GM12878 (cell line): ENCODE measurements around the gene PDK1. TPM values are rescaled to one million over a fixed set of nuclear protein-coding genes. Genes with fewer than 3 reads are reported as not detected.

Experiments
- ATAC-seq: fragments of 200-7000 bp; cut with Tn5 transposase; 3 replicates; pipeline ENCODE4 v1.9.1; 2020; ENCODE audit warnings: mild to moderate bottlenecking, moderate library complexity
- BruUV-seq: library from RNA; stranded (reverse); fragments of 400-500 nt; replicated peaks from 2 replicates; lab custom pipeline; 2021; lab: Mats Ljungman, UMichigan
- CTCF ChIA-PET: fragments of 300-600 bp; sonication (Branson Sonifier 250); formaldehyde crosslinking; extraction: SDS; loops from one replicate; lab custom pipeline; 2021; ENCODE audit warnings: inconsistent platforms; lab: Yijun Ruan, JAX
- POLR2A ChIA-PET: fragments of 350-600 bp; formaldehyde crosslinking; extraction: SDS; loops from one replicate; lab custom pipeline; 2021; ENCODE audit warnings: inconsistent platforms; lab: Charles Lee
- RAD21 ChIA-PET: fragments of 300-600 bp; sonication (Branson Sonifier 250); formaldehyde crosslinking; loops from one replicate; lab custom pipeline; 2023; ENCODE audit warnings: antibody characterized with exemption; ENCODE audit not compliant: unreplicated experiment; lab: Charles Lee
- SMC1A ChIA-PET: fragments of 300-600 bp; sonication (Branson Sonifier 250); formaldehyde crosslinking; loops from one replicate; lab custom pipeline; 2023; ENCODE audit not compliant: unreplicated experiment, uncharacterized antibody; lab: Charles Lee
- DNase-seq: peaks from one replicate; pipeline ENCODE4 v3.0.0-alpha.2; 2011; ENCODE audit warnings: low read depth, low spot score
- FAIRE-seq: peaks from 3 replicates; lab custom pipeline; 2011; peaks lifted over from hg19 to GRCh38; lab: Jason Lieb, UNC
- H2AFZ ChIP-seq: 2 replicates; pipeline ENCODE4 v1.6.0; 2011; ENCODE audit warnings: low read depth, low read length, control low read depth; ENCODE audit not compliant: control insufficient read depth
- H3K27ac ChIP-seq: 2 replicates; pipeline ENCODE4 v1.5.1; 2011; ENCODE audit warnings: control low read depth; ENCODE audit not compliant: control insufficient read depth, insufficient read depth
- H3K27me3 ChIP-seq, 2 experiments: replicated peaks in 1 of 2; 2 replicates each; pipeline versions ENCODE4 v1.6.0 to v1.6.1; 2011; ENCODE audit warnings: low read length in 1 of 2; ENCODE audit not compliant: control insufficient read depth in 2 of 2, insufficient read depth in 2 of 2
- H3K36me3 ChIP-seq, 2 experiments: 2 replicates each; pipeline ENCODE4 v1.5.1; 2011; ENCODE audit warnings: low read length in 1 of 2; ENCODE audit not compliant: control insufficient read depth in 2 of 2, insufficient read depth in 2 of 2
- H3K4me1 ChIP-seq: 2 replicates; pipeline ENCODE4 v1.6.1; 2011; ENCODE audit warnings: mild to moderate bottlenecking, low read length, moderate library complexity, mixed read lengths; ENCODE audit not compliant: control insufficient read depth, insufficient read depth
- H3K4me2 ChIP-seq: 2 replicates; pipeline ENCODE4 v1.6.0; 2011; ENCODE audit warnings: control low read depth; ENCODE audit not compliant: control insufficient read depth, insufficient read depth
- H3K4me3 ChIP-seq: fragments of 200-600 bp; sonication (generic); 2 replicates; pipeline ENCODE4 v1.5.1; 2016
- H3K79me2 ChIP-seq: 2 replicates; pipeline ENCODE4 v1.6.0; 2011; ENCODE audit warnings: low read length; ENCODE audit not compliant: control insufficient read depth, insufficient read depth
- H3K9ac ChIP-seq: 2 replicates; pipeline ENCODE4 v1.8.0; 2011; ENCODE audit warnings: low read length, control low read depth, mixed read lengths; ENCODE audit not compliant: control insufficient read depth, insufficient read depth
- H3K9me3 ChIP-seq: replicated peaks from 3 replicates; pipeline ENCODE4 v1.5.1; 2011; ENCODE audit warnings: mild to moderate bottlenecking, low read length; ENCODE audit not compliant: control insufficient read depth, insufficient read depth
- H4K20me1 ChIP-seq: 2 replicates; pipeline ENCODE4 v1.6.0; 2011; ENCODE audit not compliant: control insufficient read depth, insufficient read depth
- ASH2L ChIP-seq: fragments of 300-600, 200-600 bp; sonication (generic); IDR thresholded peaks from 2 replicates; pipeline ENCODE4 v1.6.1; 2017; ENCODE audit warnings: low read depth, mild to moderate bottlenecking, borderline replicate concordance
- BCL3 ChIP-seq: IDR thresholded peaks from 2 replicates; pipeline ENCODE4 v1.6.1; 2011; ENCODE audit warnings: borderline replicate concordance, low read depth, mild to moderate bottlenecking, moderate library complexity, low read length; ENCODE audit not compliant: insufficient read depth, poor library complexity, severe bottlenecking
- CREM ChIP-seq: IDR thresholded peaks from 2 replicates; pipeline ENCODE4 v1.6.1; 2014; ENCODE audit warnings: antibody characterized with exemption, low read depth
- CTCF ChIP-seq, 3 experiments: IDR thresholded peaks in 2 of 3; conservative IDR thresholded peaks in 1 of 3; 2 replicates each; pipeline ENCODE4 v1.5.1; 2011; ENCODE audit warnings: low read depth in 3 of 3, low read length in 3 of 3, mild to moderate bottlenecking in 3 of 3, control low read depth in 2 of 3, moderate library complexity in 2 of 3, inconsistent platforms in 1 of 3, mixed read lengths in 1 of 3; ENCODE audit not compliant: control insufficient read depth in 2 of 3, insufficient read depth in 1 of 3; ENCODE audit errors: extremely low read depth in 1 of 3
- EED ChIP-seq: sonication (generic); IDR thresholded peaks from 2 replicates; pipeline ENCODE4 v1.6.1; 2016; ENCODE audit warnings: antibody characterized with exemption, low read depth
- MTA3 ChIP-seq: IDR thresholded peaks from 2 replicates; pipeline ENCODE4 v1.6.1; 2012; ENCODE audit warnings: low read length, inconsistent platforms, borderline replicate concordance
- RUNX3 ChIP-seq: IDR thresholded peaks from 2 replicates; pipeline ENCODE4 v1.6.1; 2012; ENCODE audit warnings: low read length, inconsistent platforms
- SIN3A ChIP-seq: IDR thresholded peaks from 2 replicates; pipeline ENCODE4 v1.6.1; 2012; ENCODE audit warnings: low read depth, low read length, improper control_type of control experiment
- ZBTB4 ChIP-seq: fragments of 450-650 bp; formaldehyde crosslinking; IDR thresholded peaks from 2 replicates; pipeline ENCODE4 v1.4.0; 2022; ENCODE audit warnings: mild to moderate bottlenecking, moderate library complexity
- ZNF592 ChIP-seq: fragments of 450-650 bp; IDR thresholded peaks from 2 replicates; pipeline ENCODE4 v1.6.1; 2017; ENCODE audit warnings: mild to moderate bottlenecking, moderate library complexity
- in situ Hi-C: fragments of 300-500 bp; cut with MboI; formaldehyde crosslinking; loops from 9 replicates; pipeline ENCODE4 v1.14.3; 2018; ENCODE audit warnings: mixed read lengths
- intact Hi-C: fragments of 100-400 bp; cut with micrococcal nuclease; formaldehyde crosslinking; loops from one replicate; pipeline ENCODE4 v1.14.2; 2022; ENCODE audit not compliant: unreplicated experiment
- polyA plus RNA-seq, 11 experiments: library from polyadenylated mRNA; depleted of rRNA in 4 of 11; unstranded in 6 of 11; stranded (reverse) in 5 of 11; fragments of >200 nt; fragmentation: Nextera tagmentation in 4 of 11; fragmentation: Illumina TruSeq in 1 of 11; extraction: Ambion mirVana in 4 of 11; extraction: Trizol in 1 of 11; gene quantifications; 1 replicate in 1 of 11; 2 replicates in 10 of 11; pipeline versions ENCODE4 v1.2.1 to v1.2.3, GENCODE V29; 2011 to 2016; ENCODE audit warnings: inconsistent platforms in 2 of 11, missing spikeins in 2 of 11, low read depth in 1 of 11
- total RNA-seq, 4 experiments: library from RNA; depleted of rRNA in 3 of 4; stranded (reverse); fragments of >200 nt in 3 of 4; fragmentation: Illumina TruSeq in 1 of 4; extraction: Trizol in 1 of 4; gene quantifications; 2 replicates each; pipeline versions ENCODE4 v1.2.1 to v1.2.3, GENCODE V29; 2013 to 2021

Gene PDK1
- total and polyA plus RNA-seq, 10 of the 15 experiments (the other 5 are each of a cell fraction or from before 2014, with no cell fraction given): 5.3 to 128 (median 17.1) TPM

GRCh38 chr2:172629586-172629985 lies 73.7 kb downstream of the PDK1 start (continued):
- TF ChIP-seq CTCF (IDR thresholded peaks at IDR 0.05 in 2 of 3, conservative IDR thresholded peaks at IDR 0.05 in 1 of 3; ENCODE audit: control insufficient read depth in 2 of 3, extremely low read depth in 1 of 3, insufficient read depth in 1 of 3, low read depth in 3 of 3, low read length in 3 of 3): no peak
- no peak for TF ChIP-seq SIN3A
- TF ChIP-seq MTA3: no peak
- no peak for TF ChIP-seq CREM
- TF ChIP-seq, all 136 proteins: peak for 0

GRCh38 chr2:172630181-172630580 lies 74.3 kb downstream of the PDK1 start:
- no peaks in the 10 kb centered on the region for H3K79me2 ChIP-seq
- POLR2A ChIA-PET: no interaction called here
- BruUV-seq: no TSS peak
- intact Hi-C loops: no loop called here
- no peaks in the 10 kb centered on the region for H3K4me1 ChIP-seq
- H3K9ac ChIP-seq: no peak overlapping the region
- no peaks in the 10 kb centered on the region for H4K20me1 ChIP-seq
- DNase-seq (no peak), FAIRE-seq (no peak), ATAC-seq (no peak)
- H3K27ac ChIP-seq: no peak overlapping the region
- no peak for TF ChIP-seq BCL3
- TF ChIP-seq ZNF592: no peak
- TF ChIP-seq RUNX3: no peak
- no peak for TF ChIP-seq ASH2L
- TF ChIP-seq EED: no peak
- no peak for TF ChIP-seq ZBTB4
- SMC1A ChIA-PET: no interaction called here
- no peak overlapping the region for H2AFZ ChIP-seq
- no peaks in the 10 kb centered on the region for H3K9me3 ChIP-seq
- RAD21 ChIA-PET: no interaction called here
- peaks cover 0 to 4% of the 10 kb centered on the region in 2 experiments; a peak in 1 of 4 replicates for H3K36me3 ChIP-seq
- no peaks in the 10 kb centered on the region for H3K27me3 ChIP-seq
- in situ Hi-C loops: no loop called here
- H3K4me2 ChIP-seq: no peak overlapping the region
- no peak overlapping the region for H3K4me3 ChIP-seq
- CTCF ChIA-PET: no interaction called here
